Activated CD8-positive, alpha-beta memory T cell treated with anti-CD3 and anti-CD28 coated beads for 4 hours (primary cell): ENCODE results near the gene ADCY7.
A peak's percentile ranks its signal among the peaks of the same experiment; 100 is the strongest.

Experiments used
- DNase-seq, 2 donors: peaks; one replicate each; pipeline ENCODE4 v3.0.0-alpha.2; 2020; ENCODE audit warnings: low read depth in 2 of 2

The ADCY7 gene

DNA sequence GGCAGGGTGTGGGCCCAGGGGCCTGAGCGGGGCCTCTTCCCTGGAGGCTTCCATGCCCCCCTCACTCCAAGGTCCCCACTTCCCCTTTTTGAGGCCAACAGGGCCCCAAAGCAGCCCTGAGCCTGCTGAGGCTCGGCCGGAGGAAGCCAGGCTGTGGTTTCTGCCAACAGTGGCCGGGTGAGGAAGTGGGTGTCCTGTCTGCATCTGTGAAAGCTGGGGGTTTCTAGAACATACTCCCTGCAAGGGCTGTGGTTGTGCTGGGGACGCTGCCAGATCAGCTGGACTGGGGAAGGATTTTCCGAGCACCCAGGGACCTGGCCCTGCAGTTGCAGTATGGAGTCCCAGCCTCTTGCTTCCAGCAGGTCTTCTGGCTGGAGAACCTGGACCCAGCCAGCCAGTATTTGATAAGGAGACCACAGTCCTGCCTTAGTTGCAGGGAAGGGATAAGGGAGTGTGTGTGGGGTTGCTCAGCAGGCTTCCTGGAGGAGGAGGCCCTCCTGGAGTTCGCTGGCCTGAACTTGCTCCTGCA lies 15.7 kb downstream of the ADCY7 start:
- DNase-seq: peak; percentile 33 to 44

DNA sequence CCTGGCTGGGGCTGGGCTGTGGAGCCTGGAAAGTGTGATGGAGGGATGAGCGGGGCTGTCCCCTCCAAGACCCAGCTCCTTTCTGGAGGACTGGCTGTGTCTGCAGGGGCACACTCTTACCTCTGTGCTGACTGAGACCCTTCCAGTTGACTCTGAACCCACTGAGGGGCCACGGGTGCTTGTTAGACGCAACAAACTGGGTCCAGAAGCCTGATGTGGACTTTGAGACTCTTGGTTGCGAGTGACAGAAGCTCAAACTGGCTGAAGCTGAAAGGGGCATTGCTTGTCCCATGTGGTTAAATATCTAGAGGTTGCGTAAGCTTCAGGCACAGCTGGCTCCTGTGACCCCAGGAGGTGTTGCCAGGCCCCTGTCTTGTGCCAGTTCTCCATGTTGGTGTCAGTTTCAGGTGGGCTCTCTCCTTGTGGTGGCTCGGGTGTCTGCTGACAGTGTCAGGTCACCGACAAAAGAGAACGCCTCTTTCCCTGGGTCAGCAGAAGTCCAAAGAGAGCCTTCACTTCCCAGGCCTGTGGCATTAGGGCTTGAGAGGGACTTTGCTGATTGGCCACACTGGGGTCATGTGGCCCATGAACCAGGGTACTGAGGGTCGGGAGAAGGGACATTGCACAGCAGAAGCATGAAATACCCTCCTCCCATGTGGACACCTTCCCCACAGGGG lies 16.7 kb downstream of the ADCY7 start:
- no peak for DNase-seq

DNA sequence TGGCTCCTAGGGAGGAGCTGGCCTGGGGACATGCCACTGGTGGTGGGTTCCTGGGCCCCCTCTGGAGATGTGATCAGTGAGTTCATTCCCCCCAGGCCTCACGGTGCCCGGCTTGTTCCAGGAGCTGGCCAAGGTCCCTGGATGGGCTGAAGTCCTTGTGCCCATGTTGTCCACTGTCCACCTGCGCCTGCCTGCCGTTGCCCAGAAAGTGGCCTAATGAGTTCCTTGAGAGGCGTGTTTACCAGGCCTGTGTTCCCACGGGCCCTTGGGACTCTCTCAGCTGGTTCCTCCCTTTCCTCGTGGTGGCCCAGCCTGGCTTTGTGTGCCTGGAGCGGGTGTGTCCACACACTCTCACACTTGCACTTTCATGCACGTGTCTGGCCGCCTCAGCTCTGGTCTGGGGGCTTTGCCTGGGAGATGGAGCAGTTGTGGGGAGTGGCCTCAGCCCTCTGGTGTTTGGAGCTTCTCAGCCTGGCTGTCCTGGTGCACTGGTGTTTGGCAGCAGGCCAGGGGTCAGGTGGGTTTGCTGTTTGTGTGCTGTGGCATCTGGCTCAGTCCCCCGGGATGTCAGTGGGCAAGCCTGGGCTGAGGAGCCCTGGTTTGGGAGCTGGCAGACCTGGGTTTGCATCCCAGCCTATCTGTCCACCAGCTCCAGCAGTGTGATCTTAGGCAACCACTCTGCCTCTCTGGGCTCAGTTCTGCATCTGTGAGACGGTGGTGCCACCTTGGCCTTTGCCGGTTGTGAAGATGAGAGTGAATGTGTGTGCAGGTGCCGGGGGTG lies 18.0 kb downstream of the ADCY7 start:
- no peak for DNase-seq

DNA sequence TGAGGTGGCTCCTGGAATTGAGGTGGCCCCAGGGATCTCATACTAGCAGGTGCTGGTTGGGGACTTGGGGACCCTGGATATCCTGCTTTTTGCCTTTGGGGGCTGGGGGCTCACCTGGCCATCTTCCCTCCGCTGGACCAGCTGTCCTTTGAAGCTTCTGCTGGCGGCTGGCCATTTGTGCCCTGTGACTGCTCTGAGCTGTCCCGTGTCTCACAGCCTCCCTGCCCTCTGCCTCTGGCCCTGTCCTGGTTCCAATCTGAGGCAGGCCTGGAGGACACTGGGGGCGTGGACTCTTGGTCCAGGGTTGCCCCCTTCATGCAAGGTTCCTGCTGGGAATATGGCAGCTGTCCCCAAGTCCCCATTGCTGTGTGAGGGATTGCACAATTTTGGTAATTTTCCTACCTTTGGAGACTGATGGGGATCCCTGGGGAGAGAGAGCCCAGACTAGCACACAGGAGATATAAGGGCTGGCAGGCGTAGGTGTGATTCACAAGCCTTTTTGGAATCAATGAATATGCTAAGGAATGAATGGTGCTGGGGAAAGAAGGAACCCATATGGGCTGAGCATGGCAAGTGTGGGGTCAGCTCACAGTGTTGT lies 19.2 kb downstream of the ADCY7 start:
- DNase-seq: no peak

DNA sequence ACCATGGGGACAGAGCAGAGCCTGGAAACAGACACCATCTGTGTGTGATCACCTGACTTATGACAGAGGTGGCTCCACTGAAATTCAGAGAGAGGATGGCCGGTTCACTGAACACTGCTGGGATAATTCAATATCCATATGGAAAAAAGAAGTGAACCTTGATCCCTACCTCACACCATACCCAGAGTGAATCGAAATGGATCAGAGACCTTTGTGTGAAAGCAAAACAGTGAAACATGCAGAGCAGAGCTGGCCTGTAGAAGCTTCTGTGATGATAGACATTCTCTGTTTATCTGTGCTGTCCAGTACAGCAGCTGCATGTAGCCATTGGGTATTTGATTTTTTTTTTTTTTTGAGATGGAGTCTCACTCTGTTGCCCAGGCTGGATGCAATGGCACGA lies 20.3 kb downstream of the ADCY7 start:
- DNase-seq: no peak

DNA sequence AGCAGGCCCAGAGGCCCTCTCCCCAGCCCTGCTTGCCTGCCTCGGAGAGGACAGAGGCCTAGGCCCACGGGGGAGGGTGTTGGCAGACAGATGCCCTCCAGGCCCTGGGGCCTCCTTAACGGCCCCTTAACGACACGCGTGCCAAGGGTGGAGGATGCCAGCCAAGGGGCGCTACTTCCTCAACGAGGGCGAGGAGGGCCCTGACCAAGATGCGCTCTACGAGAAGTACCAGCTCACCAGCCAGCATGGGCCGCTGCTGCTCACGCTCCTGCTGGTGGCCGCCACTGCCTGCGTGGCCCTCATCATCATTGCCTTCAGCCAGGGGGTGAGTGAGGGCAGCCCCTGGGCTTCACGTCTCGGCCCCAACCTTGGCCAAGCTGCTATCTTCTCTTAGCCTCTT lies 21.7 kb downstream of the ADCY7 start:
- DNase-seq: no peak

DNA sequence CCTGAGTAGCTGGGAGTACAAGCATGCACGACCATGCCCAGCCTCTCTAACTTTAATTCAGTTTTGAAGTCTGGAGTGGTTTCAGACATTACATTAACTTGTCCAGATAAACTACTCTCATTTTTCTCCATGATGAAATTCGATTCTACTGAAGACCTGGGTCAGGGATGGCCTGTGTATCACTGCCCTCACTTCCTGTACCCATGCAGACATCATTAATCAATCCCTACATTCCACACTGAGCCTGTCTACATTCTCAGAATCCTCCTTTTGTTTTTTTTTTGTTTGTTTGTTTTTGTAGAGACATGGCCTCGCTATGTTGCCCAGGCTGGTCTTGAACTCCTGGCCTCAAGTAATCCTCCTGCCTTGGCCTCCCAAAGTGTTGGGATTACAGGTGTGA lies 22.6 kb downstream of the ADCY7 start:
- no peak for DNase-seq

DNA sequence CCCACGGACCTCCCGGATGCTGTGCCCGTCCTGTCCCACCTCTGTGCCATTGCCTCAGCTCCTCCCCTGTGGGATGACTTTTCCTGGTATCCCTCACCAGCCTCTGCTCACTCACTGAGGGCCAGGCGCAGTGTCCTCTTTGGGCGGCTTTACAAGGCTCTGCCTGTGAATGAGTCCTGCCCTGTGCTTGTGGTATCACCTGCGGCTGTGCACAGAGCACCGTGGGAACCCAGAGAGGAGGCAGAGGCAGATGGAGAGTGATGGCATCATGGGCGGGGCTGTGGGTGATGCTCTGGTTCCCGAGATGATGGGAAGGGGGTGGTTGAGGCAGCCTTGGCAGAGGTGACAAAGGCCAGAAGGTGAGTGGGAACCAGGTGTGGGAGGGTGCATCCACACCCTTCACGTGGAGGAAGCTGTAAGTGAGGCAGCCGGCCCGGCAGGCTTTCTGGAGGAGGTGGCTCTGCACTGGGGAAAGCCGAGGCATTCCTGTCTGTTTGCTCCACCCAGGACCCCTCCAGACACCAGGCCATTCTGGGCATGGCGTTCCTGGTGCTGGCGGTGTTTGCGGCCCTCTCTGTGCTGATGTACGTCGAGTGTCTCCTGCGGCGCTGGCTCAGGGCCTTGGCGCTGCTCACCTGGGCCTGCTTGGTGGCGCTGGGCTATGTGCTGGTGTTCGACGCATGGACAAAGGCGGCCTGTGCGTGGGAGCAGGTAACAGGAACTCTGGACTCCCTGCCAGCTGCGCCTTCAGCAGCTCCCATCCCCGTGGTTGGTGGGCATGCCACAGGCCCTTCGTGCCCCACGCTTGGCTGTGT lies 23.8 kb downstream of the ADCY7 start:
- DNase-seq: no peak

DNA sequence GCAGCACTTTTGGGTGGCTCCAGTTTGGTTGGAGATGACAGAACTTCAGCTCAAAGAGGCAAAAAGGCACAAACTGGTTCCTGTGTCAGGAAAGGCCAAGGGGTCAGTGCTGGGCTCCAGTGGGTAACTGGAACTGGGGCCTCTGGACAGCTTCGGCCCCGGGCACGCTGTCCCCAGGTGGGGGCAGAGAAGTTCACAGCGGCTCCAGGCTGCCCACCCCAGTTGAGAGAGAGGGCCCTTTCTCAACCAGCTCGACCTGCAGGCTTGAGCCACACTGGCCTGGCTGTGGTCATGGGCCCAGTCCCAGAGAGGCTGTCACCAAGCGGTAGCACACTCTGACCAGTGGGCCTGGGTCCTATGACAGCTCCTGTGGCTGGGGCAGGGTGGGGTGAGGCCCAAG lies 24.5 kb downstream of the ADCY7 start:
- no peak for DNase-seq

DNA sequence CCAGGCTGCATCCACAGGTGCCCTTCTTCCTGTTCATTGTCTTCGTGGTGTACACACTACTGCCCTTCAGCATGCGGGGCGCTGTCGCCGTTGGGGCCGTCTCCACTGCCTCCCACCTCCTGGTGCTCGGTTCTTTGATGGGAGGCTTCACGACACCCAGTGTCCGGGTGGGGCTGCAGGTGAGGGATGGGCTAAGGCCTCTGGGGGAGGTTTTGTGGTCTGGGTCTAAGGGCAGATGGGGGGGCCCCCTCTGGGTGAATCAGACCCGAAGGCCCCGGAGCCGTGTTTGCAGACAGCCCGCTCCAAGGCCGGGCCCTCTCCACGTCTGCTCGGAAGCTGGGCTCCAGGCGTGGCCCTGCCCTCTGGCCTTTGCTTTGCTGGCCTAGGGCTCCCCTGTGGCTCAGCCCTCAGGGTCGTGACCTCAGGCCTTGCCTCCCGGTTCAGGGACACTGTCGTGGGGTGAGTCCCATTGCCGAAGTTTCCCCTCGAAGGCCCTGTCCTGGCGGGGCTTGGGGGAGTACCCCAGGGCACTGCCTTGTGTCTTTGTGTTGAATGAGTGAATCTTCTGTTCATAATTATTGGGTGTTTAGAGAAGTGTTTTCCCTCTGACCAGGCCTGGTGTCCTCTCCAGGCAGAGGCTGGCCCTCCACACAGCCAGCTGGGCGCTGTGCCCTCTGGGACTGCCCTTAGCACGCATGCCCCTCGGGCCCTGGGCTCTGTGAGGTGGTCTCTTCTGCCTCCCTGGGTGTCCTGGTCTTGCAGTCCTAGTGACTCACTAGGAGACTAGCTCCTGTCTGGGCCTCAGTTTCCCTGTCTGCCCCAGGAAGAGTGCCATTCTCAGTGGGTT lies 25.6 kb downstream of the ADCY7 start:
- no peak for DNase-seq

DNA sequence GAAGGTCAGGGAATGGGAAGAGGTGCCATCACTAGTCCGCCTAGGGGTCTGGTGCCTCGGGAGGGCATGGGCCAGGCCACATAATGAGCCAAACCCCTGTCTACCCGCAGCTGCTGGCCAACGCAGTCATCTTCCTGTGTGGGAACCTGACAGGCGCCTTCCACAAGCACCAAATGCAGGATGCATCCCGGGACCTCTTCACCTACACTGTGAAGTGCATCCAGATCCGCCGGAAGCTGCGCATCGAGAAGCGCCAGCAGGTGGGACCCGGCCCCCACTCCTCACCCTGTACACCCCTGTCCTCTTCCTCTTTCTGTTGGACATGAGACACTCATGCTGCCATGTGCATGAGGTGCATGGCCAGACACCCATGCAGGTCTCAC lies 26.2 kb downstream of the ADCY7 start:
- DNase-seq: no peak

DNA sequence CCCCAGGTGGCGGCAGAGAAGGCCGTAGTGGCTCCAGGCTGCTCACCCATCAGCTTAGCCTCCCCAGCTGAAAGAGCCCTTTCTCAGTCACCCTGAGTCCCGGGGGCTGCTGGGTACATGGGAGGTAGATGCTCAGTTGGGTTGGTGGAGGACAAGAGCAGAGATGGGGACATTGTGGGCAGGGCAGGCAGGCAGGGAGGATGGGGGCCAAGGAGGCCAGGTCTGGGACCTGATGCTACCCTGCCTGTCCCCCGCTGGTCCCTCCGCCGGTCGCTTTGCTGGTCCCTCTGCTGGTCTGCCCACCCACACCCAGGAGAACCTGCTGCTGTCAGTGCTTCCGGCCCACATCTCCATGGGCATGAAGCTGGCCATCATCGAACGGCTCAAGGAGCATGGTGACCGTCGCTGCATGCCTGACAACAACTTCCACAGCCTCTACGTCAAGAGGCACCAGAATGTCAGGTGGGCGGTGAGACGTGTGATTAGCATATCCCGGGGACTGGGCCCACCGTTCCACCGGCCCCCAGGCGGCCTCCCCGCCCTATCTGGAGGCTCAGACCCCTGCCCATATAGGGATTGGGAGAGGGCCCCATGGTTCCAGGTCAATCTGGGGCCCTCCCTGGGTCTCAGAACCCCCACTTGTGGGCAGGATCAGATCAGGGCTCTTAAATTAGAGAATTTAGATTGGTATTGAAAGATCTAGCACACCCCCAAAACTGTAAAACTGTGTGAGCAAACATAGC lies 26.9 kb downstream of the ADCY7 start:
- DNase-seq: no peak

DNA sequence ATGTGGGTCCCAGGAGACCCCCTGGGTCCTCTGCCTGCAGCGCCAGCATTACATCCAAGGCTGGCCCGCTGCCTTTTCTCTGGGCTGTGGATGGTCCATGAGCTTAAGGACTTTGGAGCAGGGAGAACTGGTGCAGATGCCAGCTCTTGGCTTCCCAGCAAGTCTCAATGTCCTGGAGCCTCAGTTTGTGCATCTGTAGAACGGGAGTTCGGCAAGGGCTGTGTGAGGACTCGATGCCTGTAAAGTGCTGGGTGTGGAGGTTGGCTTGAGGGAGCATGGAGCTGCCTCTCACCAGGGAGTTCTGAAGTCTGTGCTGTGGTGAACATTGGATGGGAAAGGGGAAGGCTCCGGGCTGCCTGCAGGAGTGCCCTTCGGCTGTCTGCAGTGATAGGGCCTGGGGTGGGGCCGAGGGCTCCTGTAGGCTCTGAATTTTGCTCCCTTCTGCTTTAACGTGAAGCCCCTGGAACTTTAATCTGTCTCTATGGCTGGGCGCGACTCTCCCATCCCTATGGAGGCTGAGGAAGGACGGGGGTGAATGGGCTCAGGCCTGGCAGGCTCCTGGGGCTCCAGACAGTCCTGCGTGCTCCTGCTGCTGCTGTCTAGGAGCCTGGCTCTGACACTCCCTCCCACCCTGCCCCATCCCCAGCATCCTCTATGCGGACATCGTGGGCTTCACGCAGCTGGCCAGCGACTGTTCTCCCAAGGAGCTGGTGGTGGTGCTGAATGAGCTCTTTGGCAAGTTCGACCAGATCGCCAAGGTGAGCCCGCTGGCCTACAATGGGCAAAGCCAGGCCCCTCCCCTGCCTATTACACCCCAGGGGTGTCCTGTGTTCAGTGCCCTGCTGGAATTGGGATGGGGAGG lies 27.9 kb downstream of the ADCY7 start:
- DNase-seq: no peak

DNA sequence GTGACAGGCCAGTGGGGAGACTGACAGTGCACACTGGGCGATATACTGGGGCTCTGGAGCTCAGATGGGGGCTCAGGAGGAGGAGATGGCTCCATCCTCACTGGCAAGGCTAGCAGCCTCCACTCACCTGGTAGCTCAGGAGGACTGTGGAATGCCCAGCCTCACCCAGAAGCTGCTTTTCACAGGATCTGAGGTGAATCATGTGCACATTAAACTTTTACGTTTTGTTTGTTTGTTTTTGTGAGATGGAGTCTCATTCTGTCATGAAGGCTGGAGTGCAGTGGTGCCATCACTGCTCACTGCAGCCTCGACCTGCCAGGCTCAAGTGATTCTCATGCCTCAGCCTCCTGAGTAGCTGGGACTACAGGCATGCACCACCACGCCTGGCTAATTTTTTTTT lies 28.6 kb downstream of the ADCY7 start:
- no peak for DNase-seq

DNA sequence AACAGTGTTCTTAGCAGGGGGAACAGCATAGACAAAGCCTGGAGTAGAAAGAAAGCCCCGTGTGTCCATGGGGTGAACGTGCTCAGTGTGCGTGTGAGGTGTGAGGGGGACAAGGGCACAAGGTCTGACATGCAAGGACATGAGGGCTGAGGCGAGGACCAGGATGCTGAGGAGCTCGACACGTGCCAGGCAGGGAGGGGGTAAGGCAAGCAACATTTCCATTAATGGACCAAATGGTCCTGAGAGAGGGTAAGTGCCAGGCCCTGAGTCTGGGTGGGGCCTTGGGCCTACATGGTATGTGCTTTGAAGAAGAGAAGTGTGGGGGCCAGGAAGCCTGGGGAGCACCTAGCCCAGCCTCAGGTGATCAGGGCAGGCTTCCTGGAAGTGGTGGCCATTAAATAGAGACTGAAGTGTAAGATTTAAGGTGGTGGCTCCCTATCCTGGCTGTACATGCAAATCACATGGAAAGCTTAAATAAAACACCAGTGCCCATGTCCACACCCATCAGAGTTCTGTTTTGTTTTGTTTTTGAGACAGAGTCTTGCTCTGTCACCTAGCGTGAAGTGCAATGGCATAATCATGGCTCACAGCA lies 29.3 kb downstream of the ADCY7 start:
- DNase-seq: no peak

DNA sequence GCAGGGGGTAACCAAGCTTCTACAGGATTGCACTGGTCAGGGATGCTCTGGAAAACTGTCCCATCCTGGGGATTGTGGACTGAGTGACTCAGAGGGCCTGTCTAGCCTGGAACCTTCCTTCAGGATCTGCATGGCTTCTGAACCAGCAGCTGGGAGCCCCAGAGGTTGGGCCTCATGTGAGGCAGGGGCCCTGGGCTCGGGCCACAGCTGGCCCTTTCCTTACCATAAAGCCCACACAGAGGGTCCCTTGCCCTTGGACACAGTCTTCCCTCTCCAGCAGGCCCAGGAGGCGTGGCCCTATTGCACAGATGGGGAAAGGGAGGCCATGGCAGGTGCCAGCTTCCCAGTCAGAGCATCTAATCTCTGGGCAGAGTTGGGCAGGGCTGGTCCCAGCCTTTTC lies 30.5 kb downstream of the ADCY7 start:
- no peak for DNase-seq

DNA sequence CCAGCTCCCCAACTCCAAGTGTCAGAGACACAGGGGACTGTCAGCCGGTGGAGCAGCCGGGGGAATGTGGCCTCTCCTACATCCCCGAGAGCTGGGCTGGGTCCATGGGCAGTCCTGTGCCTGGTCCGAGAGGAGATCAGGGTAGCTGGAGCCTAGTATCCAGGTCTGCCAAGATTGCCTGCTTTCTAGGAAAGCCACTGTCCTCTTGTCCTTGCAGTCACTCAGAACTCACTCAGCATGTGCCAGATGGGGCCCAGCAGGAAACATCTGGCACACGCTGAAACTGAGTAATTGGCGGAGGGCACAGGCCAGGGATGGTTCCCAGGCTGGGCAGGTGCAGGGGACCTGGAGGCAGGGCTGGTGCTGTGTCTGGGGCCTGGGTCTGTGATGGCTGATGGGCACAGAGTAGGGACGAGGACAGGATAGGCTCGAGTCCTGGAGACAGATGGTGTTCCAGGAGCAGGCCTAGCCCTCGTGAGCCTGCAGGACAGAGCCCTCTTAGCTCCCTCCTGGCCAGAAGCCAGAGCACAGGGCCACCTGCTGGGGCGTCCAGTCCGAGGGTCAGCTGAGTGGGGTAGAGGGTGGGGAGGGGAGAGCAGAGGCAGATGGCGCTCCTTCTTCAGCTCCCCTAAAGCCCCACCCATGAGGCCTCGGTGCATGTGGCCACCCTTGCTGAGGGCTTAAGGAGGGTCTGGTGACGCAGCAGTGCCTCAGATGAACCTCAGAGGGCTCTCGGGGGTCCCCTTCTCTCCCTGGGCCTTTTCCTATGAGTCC lies 31.1 kb downstream of the ADCY7 start:
- DNase-seq: no peak

DNA sequence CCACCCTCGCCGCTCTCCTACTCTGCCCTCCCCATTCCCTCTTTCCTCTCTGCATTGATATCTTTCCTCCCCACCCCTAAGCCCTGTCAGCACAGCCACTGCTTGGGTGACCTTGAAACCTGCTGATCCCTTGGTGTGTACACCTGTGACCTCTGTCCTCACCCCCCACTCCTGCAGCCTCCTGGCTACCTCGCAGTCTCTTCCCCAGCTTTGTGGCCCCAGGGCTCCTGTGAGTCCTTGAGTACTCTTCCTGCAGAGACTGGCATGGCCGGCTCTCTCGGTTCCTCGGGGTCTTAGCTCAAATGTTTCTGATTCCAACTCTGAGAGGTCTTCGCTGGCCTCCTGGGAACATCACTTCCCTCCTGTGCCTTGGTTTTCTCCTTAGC lies 31.7 kb downstream of the ADCY7 start:
- DNase-seq: no peak
